Ovary (tissue), 3 donors: ENCODE measurements around the gene PTPRG.

ENCODE experiments used
- CTCF ChIP-seq, 3 donors: fragments of 450-650 bp in 2 of 3; fragments of 200-600 bp in 1 of 3; IDR thresholded peaks; one replicate each; pipeline versions ENCODE4 v1.5.1 to v1.8.0; 2016 to 2022; ENCODE audit warnings: antibody characterized with exemption in 3 of 3, mild to moderate bottlenecking in 1 of 3
- EP300 ChIP-seq: sonication (generic); formaldehyde crosslinking; IDR thresholded peaks from one replicate; pipeline ENCODE4 v1.6.1; 2017; ENCODE audit warnings: antibody characterized with exemption
- donor health status: DM: no; HTN: no; CAD: no.

- TF ChIP-seq CTCF (IDR thresholded peaks at IDR 0.05), result no peak
- no peak for TF ChIP-seq EP300
Observed at GRCh38 chr3:61996366-61996765, 435.0 kb downstream of the PTPRG start.
